SK-N-SH (cell line): Measurements from ENCODE around the gene BCL11B.

Source experiments
- CHD2 ChIP-seq: fragments of 150-350 bp; IDR thresholded peaks from 2 replicates; pipeline ENCODE4 v1.6.1; 2018; ENCODE audit warnings: low read length; ENCODE audit not compliant: partially characterized antibody
- EP300 ChIP-seq, 2 experiments: IDR thresholded peaks; 2 replicates each; pipeline versions ENCODE4 v1.4.0 to v1.6.1; 2012; ENCODE audit warnings: borderline replicate concordance in 1 of 2, low read depth in 1 of 2, low read length in 1 of 2
- GABPA ChIP-seq: IDR thresholded peaks from 2 replicates; pipeline ENCODE4 v1.4.0; 2012; ENCODE audit warnings: low read depth, mild to moderate bottlenecking
- NFIC ChIP-seq: IDR thresholded peaks from 2 replicates; pipeline ENCODE4 v1.4.0; 2012; ENCODE audit warnings: borderline replicate concordance
- SMC3 ChIP-seq: IDR thresholded peaks from 2 replicates; pipeline ENCODE4 v1.6.1; 2012; ENCODE audit warnings: low read depth, low read length, improper control_type of control experiment
- TF ChIP-seq, protein P1 (sequence below): IDR thresholded peaks from 2 replicates; pipeline ENCODE4 v1.6.1; 2012; ENCODE audit warnings: mild to moderate bottlenecking, low read depth, low read length, moderate library complexity
- TF ChIP-seq, protein P2 (sequence below): fragments of 200-600 bp; sonication (generic); IDR thresholded peaks from 2 replicates; pipeline ENCODE4 v1.6.1; 2017; ENCODE audit warnings: antibody characterized with exemption, mild to moderate bottlenecking, moderate library complexity

GRCh38 chr14:99264691-99265450 lies 7.1 kb downstream of the BCL11B start:
- TF ChIP-seq, protein P1, sequence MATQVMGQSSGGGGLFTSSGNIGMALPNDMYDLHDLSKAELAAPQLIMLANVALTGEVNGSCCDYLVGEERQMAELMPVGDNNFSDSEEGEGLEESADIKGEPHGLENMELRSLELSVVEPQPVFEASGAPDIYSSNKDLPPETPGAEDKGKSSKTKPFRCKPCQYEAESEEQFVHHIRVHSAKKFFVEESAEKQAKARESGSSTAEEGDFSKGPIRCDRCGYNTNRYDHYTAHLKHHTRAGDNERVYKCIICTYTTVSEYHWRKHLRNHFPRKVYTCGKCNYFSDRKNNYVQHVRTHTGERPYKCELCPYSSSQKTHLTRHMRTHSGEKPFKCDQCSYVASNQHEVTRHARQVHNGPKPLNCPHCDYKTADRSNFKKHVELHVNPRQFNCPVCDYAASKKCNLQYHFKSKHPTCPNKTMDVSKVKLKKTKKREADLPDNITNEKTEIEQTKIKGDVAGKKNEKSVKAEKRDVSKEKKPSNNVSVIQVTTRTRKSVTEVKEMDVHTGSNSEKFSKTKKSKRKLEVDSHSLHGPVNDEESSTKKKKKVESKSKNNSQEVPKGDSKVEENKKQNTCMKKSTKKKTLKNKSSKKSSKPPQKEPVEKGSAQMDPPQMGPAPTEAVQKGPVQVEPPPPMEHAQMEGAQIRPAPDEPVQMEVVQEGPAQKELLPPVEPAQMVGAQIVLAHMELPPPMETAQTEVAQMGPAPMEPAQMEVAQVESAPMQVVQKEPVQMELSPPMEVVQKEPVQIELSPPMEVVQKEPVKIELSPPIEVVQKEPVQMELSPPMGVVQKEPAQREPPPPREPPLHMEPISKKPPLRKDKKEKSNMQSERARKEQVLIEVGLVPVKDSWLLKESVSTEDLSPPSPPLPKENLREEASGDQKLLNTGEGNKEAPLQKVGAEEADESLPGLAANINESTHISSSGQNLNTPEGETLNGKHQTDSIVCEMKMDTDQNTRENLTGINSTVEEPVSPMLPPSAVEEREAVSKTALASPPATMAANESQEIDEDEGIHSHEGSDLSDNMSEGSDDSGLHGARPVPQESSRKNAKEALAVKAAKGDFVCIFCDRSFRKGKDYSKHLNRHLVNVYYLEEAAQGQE = no peak
- TF ChIP-seq GABPA = no peak
- TF ChIP-seq EP300 (IDR thresholded peaks at IDR 0.05; ENCODE audit: borderline replicate concordance in 1 of 2, low read depth in 1 of 2, low read length in 1 of 2) = no peak
- TF ChIP-seq SMC3 = no peak
- TF ChIP-seq, protein P2, sequence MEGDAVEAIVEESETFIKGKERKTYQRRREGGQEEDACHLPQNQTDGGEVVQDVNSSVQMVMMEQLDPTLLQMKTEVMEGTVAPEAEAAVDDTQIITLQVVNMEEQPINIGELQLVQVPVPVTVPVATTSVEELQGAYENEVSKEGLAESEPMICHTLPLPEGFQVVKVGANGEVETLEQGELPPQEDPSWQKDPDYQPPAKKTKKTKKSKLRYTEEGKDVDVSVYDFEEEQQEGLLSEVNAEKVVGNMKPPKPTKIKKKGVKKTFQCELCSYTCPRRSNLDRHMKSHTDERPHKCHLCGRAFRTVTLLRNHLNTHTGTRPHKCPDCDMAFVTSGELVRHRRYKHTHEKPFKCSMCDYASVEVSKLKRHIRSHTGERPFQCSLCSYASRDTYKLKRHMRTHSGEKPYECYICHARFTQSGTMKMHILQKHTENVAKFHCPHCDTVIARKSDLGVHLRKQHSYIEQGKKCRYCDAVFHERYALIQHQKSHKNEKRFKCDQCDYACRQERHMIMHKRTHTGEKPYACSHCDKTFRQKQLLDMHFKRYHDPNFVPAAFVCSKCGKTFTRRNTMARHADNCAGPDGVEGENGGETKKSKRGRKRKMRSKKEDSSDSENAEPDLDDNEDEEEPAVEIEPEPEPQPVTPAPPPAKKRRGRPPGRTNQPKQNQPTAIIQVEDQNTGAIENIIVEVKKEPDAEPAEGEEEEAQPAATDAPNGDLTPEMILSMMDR = no peak
- TF ChIP-seq CHD2 = no peak
- TF ChIP-seq NFIC = no peak
